Activated gamma-delta T cell treated with Interleukin-2 at 50 U/mL for 16 hours (primary cell): Measurements from ENCODE around the gene MAPK4.

Source experiments
- DNase-seq: peaks from one replicate; pipeline ENCODE4 v3.0.0-alpha.2; 2020

The MAPK4 gene

DNA sequence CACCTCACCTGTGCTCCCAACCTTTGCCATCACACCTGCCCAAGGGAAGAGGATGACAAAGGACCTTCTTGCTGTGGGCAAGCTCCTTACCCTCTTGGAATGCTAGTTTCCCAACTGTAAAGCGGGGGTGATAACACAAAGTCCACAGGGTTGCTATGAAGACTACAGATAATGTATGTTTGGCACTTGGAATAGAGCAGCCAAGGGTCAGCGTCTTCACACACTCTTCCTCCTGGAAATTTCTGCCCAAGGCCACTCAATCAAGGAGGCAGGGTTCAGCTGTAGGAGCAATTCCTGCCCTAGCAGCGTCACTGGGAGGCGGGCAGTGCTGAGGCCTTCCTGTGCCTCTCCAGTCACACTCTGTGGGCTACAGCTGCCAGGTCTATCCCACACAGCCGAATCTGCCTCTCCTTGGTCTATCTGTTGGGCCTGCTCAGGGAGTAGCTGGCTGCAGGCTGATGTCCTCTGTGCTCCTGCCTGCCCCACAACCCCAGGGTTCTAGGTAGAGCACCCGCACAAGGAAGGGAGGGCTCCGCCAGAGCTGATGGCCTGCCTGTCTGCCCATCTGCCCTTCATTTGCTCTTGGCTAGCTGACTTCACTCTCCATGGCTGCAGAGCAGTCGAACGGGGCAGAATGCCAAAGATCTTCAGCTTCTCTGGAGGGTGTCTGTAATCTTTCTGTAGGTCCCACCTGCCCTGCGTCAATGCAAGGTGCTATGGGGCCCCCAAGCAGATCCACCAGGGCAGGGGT, 168.0 kb downstream of the MAPK4 start:
- no peak for DNase-seq

- no peak for DNase-seq
These were observed 169.5 kb downstream of the MAPK4 start for GRCh38 chr18:50729376-50729775.

- DNase-seq: no peak
These were observed 170.1 kb downstream of the MAPK4 start for GRCh38 chr18:50729986-50730385.

- no peak for DNase-seq
These were observed 174.5 kb downstream of the MAPK4 start for GRCh38 chr18:50734342-50734741.

- no peak for DNase-seq
These were observed 175.0 kb downstream of the MAPK4 start for GRCh38 chr18:50734886-50735285.

- DNase-seq: no peak
These were observed 177.2 kb downstream of the MAPK4 start for GRCh38 chr18:50737127-50737526.

DNA sequence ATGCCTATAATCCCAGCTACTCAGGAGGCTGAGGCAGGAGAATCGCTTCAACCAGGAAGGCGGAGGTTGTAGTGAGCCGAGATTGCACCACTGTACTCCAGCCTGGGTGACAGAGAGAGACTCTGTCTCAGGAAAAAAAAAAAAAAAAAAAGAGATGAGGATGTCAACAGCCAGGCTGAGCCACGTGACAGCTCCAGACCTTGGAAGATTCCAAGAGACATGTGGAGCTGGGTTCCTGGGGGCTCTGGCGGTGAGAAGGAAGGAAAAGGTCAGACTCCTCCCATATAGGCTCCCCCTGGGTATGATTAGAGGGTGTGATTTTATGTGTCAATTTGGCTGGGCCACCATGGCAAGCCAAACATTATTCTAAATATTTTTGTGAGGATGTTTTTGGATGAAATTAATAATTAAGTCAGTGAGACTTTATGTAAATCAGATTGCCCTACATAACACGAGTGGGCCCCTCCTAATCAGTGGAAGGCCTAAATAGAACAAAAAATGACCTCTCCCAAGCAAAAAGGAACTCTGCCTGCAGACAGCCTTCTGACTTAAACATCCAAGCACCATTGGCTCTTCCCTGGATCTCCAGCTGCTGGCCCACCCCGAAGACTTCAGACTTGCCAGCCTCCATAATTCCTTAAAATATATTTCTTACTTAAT, 178.3 kb downstream of the MAPK4 start:
- no peak for DNase-seq

DNA sequence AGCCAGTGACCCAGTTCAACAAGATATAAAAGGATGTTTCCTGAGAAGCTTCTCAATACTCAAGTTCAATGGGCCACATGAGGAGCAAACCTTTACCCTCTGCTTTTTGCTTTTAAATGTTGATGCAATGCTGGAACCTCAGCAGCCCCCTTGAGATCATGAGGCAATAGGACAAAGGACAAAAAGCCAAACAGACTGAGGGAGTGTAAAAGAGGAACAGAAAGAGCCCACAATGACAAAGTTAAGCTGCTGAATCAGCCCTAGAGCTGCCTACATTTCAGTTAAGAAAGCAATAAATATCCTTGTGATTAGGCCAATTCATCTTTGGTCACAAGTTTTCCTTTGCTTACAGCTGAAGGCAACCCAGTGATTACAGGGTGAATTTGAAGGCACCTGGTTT, 183.1 kb downstream of the MAPK4 start:
- DNase-seq: no peak

GRCh38 chr18:50744253-50744652, 184.4 kb downstream of the MAPK4 start:
- no peak for DNase-seq

DNA sequence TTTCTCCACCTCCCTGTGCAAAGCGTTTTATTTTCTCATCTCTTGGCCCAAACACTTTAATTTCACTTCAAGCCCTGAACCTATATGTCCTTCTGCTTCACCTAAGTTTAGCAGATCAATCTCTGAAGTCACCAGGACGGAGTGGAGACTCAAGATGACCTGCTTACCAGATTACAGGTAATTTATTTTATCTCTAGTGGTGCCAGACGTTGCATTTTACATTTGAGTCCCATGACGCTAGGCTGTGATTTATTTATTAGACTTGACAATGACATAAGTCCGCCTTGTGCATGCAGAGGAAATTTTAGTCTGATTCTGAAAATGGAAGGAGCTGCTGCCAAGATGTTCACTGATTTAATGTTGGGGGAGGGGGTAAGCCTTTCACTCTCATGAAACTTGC, 186.1 kb downstream of the MAPK4 start:
- no peak for DNase-seq

DNA sequence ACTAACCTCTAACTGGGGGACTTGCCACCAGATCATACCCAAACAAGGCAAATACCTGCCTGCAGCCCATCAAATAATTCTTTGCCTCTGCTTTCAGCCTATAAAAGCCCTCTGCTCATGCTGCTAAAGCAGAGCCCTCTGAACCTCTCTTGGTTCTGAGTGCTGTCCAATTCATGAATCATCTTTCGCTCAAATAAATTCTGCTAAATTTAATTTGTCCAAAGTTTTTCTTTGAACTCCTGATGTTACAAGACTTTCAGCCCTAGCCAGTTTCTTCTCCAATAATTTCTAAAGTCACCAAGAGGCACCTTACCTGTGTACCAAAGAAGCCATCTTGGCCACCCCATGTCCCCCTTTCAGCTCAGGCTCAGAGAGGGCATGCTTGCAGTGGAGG, 188.0 kb downstream of the MAPK4 start:
- DNase-seq: no peak

GRCh38 chr18:50748243-50749229, 188.6 kb downstream of the MAPK4 start:
- DNase-seq: no peak

DNA sequence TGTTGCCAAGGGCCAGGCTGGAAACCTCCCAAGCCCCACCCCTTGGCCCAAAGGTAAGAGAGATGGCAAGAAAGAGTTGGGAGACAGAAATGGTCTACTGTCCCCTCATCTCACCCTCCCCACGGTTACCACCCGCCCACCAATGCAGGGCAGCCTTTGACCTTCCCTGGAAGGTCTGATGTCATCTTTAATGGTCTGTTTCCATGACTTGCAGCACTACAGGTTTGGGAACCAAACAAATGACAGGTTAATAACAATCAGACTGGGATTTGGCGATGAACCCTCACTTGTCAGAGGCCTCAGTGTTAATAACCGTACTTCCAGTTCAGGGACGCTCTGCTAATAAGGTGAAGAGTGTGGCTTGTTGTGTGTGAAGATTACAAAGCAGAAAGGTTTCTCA, 189.5 kb downstream of the MAPK4 start:
- DNase-seq: no peak

GRCh38 chr18:50749945-50750344, 190.1 kb downstream of the MAPK4 start:
- no peak for DNase-seq

DNA sequence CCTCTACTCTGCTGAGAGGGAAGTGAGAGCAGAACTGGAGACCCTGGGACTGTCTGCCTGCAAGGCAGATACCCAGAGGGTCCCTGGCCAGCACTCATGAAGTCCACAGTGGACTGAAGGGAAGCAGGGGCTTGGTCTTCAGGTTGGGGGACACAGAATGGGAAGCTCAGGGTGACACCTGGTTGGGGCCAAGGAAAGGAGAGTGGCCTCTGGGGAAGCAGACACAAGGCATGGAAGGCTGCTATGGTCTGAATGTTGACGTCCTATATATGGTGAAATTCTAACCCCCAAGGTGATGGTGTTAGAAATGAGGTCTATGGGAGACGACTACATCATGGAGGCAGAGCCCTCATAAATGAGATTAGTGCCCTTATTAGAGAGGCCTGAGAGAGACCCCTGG, 190.7 kb downstream of the MAPK4 start:
- DNase-seq: no peak

- no peak for DNase-seq
These were observed 191.6 kb downstream of the MAPK4 start for GRCh38 chr18:50751490-50751889.

GRCh38 chr18:50751947-50752346, 192.1 kb downstream of the MAPK4 start:
- no peak for DNase-seq

GRCh38 chr18:50753311-50753710, 193.4 kb downstream of the MAPK4 start:
- no peak for DNase-seq

GRCh38 chr18:50754297-50754696, 194.4 kb downstream of the MAPK4 start:
- no peak for DNase-seq

DNA sequence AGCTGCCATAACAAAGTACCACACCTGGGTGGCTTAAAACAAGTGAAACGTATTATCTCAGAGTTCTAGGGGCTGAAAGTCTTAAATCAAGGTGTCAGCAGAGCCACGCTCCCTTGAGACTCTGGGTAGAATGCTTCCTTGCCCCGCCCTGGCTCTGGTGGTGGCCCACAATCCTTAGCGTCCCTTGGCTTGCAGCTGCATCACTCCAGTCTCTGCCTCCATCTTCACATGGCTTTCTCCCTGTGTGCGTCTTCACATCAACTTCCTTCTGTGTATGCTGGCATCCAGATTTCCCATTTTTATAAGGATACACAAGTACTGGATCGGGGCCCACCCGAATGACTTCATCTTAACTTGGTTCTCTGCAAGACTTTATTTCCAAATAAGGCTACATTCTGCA, 197.5 kb downstream of the MAPK4 start:
- DNase-seq: no peak

GRCh38 chr18:50769463-50769862, 209.6 kb downstream of the MAPK4 start:
- DNase-seq: no peak

DNA sequence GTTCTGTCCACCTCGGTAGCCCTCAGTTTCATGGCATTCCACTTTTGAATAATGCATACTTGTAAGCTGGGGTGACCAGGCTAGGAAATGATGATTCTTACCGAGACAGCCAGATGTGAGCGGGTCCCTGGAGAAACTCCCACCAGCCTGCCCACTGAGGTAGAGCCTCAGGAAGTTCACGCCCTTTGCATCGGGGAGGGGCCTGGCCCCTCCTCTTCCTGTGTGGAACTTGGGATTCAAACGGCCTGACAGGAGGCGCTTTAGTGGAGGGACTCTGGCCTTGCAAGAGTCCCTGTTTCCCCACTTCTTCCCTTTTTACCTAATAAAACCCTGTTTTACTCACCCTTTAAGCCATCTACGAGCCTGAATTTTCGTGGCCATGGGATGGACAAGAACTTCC, 215.3 kb downstream of the MAPK4 start:
- no peak for DNase-seq

DNA sequence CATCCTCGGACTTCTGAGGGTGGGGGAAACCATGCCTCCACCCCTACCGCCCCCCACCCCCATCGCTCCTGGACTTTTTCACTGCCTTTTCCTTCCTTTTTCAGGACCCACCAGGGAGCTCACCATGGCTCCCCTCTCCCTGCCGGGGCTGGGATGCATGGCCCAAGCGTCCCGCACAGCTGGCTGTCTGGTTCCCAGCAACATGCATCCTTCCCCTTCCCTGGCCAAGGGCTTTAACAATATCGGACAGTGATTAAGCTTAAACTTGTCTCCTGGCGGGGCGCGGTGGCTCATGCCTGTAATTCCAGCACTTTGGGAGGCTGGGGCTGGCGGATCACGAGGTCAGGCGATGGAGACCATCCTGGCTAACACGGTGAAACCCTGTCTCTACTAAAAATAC, 215.8 kb downstream of the MAPK4 start:
- DNase-seq: no peak

DNA sequence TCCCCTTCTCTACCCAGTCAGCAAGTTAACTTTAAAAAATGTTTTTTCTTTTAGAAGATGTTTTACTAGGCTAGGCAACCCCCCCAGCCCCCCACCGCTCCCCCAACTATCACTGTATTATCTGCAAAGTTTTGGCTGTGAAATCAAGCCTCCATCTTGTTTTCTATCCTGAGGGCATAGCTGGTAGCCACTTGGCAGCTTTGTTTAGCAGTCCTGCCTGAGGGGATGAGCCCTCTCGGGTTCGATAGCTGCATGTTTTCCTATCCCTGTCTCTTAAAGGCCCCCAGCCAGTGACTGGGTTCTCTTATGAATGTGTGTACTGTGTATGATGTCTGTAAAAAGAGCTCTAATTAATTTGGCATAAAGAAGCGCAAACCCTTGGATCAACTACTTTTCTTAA, 216.5 kb downstream of the MAPK4 start:
- no peak for DNase-seq
